SHP77 treated with DMSO at 0.1 percent for 48 hours (cell line): ENCODE data around the gene NEDD4L.

Source experiments
- DNase-seq: peaks from one replicate; lab custom pipeline; 2025; lab: John Stamatoyannopoulos, UW

NEDD4L gene

DNA sequence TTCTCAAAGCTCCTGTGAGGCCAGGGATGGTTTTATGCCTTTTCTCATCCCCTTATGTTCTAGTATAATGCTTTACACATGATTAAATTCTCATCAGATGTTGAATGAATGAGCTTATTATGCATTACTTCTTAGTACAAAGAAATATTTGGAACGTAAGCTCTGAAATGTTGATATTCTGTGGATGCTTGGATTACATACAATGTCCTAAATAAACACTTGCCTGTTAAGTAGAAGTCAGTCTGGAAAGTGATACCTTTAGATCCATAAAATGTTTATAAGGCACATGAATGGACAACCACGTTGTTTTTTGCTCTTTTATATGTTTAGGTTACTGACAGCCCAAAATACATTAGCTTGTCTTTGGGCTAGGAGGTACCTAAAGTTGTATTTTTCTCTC lies 248.6 kb downstream of the NEDD4L start:
- no peak for DNase-seq

GRCh38 chr18:58297198-58297597 lies 253.2 kb downstream of the NEDD4L start:
- DNase-seq = no peak

DNA sequence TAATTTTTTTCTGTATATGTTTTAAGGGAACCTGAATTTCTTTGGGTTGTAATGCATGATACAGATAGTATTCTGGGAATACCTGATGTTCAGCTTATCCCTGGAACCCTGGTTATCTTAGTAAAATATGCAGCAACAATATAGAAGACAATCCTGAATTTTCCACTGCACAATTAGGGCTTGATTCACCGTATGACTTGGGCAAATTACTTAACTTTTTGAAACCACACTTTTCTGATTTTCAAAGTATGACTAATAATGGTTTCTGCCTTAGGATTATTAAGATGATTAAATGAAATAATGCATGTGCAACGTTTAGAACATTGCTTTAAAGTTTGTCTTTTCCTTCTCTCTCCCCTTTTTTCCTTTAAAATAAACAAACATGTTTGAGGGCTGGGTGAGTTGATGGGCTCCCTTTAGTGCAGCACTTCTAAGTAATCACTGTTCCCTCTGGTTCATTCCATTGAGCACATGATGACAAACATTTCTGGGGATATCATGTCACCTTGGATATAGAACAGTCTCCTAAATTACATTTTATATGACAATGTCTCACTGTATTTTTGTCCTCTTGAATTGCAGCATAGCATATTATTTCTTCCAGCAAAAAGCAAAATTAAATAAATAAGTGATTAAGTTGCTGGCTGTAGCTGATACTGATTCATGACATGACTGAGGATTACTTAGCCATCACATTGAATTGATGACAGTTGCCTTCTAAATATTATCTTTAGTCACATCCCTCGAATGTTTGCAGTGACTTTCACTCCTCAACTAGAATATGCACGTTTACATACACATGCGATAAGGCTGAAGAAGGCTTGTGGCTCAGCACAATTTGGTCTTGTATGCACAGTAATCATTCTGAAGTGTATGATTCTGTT lies 254.5 kb downstream of the NEDD4L start:
- DNase-seq = no peak

DNA sequence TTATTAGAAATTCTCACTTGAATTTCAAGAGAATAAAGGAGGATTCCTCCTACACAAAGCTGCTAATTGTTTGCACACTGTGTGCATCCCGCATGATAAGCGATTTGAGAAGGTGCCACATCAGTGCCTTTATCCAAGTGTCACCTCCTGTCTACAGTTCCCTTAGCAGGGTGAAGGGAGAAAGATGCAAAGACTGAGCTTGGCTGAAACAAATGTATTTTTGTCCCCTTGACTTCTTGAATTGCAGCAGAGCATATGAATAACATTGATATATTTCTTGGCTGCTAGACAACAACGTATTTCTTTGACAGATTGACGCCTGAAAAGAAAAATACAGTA lies 255.1 kb downstream of the NEDD4L start:
- DNase-seq = no peak

DNA sequence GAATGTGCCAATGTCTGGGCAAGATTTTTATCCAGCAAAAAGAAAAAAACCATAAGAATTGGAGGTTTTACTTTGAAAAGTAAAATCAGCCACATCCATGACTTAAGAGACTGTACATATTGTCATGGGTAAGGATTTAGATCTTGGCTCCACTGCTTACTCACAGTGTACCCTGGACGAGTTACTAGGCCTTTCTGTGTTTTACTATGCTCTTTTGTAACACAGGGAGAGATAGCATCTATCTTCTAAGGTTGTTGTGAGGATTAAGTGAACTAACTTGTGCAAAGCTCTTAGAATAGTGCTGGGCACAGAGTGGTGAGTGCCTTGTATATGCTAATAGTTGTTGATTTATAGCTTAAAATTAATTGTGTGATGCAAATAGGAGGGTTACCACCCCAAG lies 255.9 kb downstream of the NEDD4L start:
- DNase-seq = no peak

DNA sequence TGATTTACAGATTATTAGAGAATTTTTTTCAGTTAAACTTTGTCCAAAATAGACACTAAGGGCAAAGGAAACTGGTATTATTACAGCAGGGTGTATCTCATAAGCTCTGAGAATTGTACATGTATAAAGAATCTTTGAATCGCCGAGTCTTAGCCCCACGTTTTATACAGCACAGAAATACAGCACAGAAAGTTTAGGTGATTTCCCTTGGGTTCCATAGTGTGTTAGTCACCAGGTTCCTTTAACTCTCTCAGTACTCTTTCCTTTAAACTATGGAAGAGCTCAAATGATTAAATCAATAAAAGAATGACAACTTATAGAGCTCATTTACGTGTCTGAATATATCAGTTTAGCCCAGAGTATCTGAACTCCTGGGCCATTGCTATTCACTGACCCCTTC lies 256.8 kb downstream of the NEDD4L start:
- no peak for DNase-seq

GRCh38 chr18:58302811-58303210 lies 258.8 kb downstream of the NEDD4L start:
- no peak for DNase-seq

DNA sequence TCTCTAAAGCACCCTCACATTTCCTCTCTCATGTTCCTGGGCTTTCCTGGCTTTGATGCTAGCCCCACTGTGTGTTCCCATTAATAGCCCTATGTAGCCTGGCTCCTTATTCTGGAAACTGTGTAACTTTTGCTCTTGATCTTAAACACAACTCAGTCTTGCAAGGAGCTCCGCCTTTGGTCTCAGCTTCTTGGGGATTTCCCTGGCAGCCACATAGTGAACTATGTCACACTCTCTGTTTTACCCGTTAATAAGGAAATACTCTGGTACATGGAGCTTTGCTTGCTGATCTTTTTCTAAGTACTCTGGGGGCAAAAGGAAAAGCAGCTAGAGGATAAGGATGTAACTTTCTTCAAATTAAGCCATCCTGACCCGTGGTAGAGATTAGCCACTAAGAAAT lies 259.3 kb downstream of the NEDD4L start:
- DNase-seq = no peak

DNA sequence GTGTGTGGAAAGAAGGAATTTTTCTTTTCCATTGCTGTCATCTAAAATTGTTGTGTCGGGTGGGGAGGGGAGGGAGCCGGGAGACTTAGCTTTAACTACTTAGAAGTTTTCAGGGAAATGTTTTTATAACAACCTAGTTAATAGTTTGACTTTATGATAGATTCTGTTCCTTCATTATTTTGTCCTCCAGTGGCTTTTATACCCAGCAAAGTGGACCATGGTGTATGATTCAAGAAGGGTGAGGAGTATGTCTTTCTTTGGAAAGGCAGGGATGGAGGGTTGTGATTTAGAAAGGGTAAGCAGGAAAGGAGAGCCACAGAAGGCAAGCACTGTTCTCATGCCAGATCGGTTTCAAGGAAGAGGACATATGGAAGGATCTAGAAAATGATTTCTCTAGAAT lies 261.8 kb downstream of the NEDD4L start:
- DNase-seq = no peak

- DNase-seq = no peak
Measured at GRCh38 chr18:58307441-58307840, 263.4 kb downstream of the NEDD4L start.

DNA sequence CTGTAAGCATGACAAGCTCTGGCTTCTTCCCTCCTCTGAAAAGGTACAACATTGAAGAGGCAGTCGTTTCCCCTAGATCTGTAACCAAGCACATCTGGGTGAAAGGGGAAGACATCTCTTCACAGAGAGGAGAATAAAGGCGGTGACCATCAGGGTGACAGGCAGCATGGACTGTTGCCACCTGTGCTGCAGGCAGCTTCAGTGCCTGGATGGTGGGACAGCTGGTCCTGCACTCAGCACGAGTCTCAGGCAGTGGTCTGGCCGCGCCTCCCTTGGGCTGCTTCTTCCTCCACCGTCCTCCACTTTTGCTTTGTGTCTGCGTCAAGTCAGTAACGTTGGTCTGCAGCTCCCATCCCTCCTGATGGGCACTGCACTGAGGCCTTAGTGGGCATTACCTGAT lies 264.4 kb downstream of the NEDD4L start:
- no peak for DNase-seq

- DNase-seq = no peak
Measured at GRCh38 chr18:58309099-58309498, 265.1 kb downstream of the NEDD4L start.

DNA sequence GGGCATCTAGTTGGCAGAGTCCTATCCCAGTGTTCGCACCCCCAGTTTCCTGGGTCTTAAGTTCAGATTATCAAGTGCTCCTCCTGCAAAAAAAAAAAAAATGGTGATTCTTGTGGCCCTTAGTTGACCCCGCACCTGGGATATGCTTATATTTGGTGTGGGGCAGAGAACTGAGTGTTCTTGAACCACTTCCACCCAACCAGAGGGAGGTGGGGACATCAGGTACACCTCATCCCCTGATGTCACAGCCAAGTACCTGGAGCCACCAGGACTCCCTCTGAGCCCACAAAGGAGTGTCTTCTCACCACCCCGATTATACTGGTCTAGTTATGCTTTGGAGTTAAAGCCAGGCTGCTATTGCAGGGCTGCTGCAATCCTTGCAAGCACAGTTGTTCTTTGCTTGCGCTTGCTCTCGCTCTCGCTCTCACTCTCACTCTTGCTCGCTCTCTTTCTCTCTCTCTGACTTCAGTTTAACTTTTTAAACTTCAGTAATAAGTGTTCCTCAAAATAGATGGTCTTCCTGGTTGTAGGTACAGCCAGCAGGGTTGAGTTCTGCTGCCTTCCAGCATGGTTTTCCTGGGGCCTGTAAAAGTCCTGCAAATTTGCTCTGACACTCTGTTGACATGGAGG lies 265.7 kb downstream of the NEDD4L start:
- DNase-seq = no peak

GRCh38 chr18:58310517-58310916 lies 266.5 kb downstream of the NEDD4L start:
- no peak for DNase-seq

DNA sequence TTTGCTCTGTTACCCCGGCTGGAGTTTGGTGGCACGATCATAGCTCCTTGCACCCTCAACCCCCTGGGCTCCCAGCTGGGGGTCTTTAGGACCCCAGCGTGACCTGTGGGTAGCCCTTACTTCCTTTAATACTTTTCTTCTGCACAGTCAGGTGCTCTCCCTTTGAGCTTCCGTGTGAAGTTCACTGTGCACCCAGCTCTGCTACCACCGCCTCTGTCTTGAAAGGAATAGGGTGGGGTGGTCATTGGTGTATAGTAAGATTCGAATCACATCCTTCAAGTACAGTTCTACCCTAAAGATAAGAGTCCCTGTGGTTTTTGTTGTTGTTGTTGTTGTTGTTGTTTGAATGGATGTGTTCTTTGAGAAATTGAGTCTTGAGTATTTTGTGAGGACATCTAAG lies 267.4 kb downstream of the NEDD4L start:
- no peak for DNase-seq

GRCh38 chr18:58313491-58314032 lies 269.5 kb downstream of the NEDD4L start:
- no peak for DNase-seq

DNA sequence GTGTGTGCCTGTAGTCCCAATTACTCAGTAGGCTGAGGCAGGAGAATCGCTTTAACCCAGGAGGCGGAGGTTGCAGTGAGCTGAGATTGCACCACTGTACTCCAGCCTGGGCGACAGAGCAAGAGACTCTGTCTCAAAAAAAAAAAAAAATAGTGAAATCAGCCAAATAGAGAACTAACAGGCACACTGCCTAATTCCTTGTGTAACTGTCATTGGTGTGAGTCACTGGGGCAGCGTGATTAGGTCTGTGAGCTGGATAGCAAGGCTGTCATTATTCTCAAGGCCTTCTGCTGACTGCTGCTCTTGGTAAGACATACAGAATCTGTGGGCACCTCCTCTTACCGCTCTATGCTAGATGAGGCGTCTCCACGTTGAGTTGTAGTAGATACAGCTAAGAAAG lies 270.3 kb downstream of the NEDD4L start:
- no peak for DNase-seq

- no peak for DNase-seq
Measured at GRCh38 chr18:58315041-58315440, 271.0 kb downstream of the NEDD4L start.

GRCh38 chr18:58315739-58316215 lies 271.8 kb downstream of the NEDD4L start:
- DNase-seq = no peak

DNA sequence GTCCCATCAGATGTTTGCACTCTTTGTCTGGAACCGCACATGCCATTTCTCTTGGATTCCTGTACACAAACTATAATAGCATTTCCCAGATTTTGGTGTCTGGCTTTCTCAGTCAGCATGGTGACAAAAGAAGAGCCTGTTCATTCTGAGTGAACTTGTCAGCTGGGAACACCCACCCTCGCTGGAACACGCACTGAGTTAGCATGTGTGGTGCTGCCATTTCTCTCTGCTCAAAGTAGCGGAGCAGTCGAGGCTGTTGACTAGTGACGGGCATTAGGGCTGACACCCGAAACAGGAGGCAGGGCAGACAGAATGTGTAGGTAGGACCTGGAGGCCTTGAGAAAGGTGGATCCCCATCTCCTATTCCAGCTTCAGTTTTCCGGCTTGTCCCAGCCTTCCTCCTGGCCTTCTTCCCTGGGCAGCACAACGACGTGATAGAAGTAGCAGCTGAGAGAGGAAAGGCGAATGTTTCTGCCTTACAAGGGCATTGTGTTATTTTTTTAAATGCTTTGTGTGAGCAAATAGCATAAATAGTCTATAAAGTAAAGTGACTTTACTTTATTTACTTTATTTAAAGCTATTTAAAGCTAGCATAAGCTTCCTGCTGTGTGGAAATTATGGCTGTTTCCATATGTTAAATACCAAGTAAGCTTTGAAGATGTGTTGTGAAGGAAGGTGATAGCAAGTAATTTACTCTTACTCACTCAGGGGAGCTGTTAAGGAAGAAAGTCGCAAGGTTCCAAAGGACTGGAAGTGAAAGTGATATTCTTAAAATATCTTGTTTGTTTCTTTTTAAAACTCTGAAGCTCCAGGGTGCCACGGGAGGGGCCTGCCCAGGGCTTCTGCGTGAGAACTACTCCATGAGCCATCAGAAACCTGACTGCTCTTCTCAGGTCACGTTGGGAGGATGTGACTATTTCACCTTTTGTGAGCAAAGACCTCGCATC lies 272.6 kb downstream of the NEDD4L start:
- no peak for DNase-seq

DNA sequence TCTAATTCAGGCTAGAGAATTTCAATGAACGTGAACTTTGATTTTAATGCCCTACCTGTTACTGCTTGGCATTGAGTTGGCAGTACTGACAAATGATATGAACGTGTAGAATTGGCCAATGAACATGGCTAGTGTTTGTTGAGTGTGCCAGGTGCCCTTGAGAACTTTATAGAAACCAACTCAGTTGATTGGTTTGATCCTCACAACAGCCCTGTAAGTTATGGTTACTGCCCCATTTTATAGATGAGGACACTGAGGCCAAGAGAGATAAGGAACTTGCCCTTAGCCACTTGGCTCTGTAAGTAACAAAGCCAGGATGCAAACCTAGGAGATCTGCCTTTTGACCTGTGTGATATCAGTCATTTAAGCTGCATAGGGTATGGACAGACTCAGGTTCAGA lies 275.7 kb downstream of the NEDD4L start:
- no peak for DNase-seq

DNA sequence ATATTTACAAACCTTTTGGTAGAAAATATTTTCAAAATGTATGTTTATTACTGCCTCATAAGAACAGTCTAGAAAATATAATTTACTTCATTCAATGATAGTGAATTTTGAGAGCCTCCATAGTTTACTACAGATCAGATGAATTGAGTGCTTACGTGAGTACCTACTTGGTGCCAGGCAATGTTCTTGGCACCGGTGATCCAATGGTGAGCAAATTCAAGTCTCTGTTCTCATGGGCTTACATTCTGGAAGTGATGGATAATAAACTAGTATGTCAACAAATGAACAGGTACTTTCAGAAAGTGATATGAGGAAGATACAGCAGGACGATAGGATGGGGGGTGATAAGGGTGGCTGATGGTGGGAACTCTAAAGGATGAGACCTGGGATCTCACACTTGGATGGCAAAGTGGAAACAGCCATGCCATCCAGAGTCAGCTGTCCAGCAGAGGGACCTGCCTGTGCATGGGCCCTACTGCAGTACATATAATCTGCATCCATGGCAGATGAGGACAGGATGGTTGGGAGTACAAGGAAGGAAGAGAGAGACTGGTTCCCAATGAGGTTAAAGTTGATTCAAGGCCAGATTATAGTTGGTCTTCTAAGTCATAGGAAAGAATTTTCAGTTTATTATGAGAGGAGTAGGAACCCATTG lies 277.0 kb downstream of the NEDD4L start:
- no peak for DNase-seq
